Measurements from ENCODE around the gene TPM1.

The TPM1 gene

GRCh38 chr15:63004211-63004610, 38.3 kb upstream of the TPM1 start:
- Histone ChIP-seq H3K79me2 (ENCODE audit: control insufficient read depth, insufficient read depth, low read length, unreplicated experiment) (no peaks in the 10 kb centered on the region), H3K27me3 (ENCODE audit: insufficient read depth, low read length) (no peaks in the 10 kb centered on the region), H2AFZ (ENCODE audit: low read length, unreplicated experiment) (no peak overlapping the region), H3K4me1 (ENCODE audit: control insufficient read depth, insufficient read depth, low read length, unreplicated experiment) (no peaks in the 10 kb centered on the region), H3K36me3 (ENCODE audit: insufficient read depth, low read length) (no peaks in the 10 kb centered on the region), H3K27ac (ENCODE audit: low read depth, low read length) (no peak overlapping the region), H3K4me3 (ENCODE audit: low read depth, low read length) (no peak overlapping the region)

GRCh38 chr15:63006032-63006878, 36.3 kb upstream of the TPM1 start:
- no peak overlapping the region for H3K4me3 ChIP-seq (ENCODE audit: low read depth, low read length)
- no peak overlapping the region for H3K27ac ChIP-seq (ENCODE audit: low read depth, low read length)
- no peaks in the 10 kb centered on the region for H3K36me3 ChIP-seq (ENCODE audit: insufficient read depth, low read length)
- H2AFZ ChIP-seq (ENCODE audit: low read length, unreplicated experiment) = no peak overlapping the region
- H3K27me3 ChIP-seq (ENCODE audit: insufficient read depth, low read length) = no peaks in the 10 kb centered on the region
- H3K4me1 ChIP-seq (ENCODE audit: control insufficient read depth, insufficient read depth, low read length, unreplicated experiment) = no peaks in the 10 kb centered on the region
- no peaks in the 10 kb centered on the region for H3K79me2 ChIP-seq (ENCODE audit: control insufficient read depth, insufficient read depth, low read length, unreplicated experiment)

GRCh38 chr15:63008333-63009049, 34.1 kb upstream of the TPM1 start:
- no peak overlapping the region for H3K4me3 ChIP-seq (ENCODE audit: low read depth, low read length)
- peaks cover 8% of the 10 kb centered on the region for H3K4me1 ChIP-seq (ENCODE audit: control insufficient read depth, insufficient read depth, low read length, unreplicated experiment)
- no peaks in the 10 kb centered on the region for H3K36me3 ChIP-seq (ENCODE audit: insufficient read depth, low read length)
- no peak overlapping the region for H2AFZ ChIP-seq (ENCODE audit: low read length, unreplicated experiment)
- no peaks in the 10 kb centered on the region for H3K79me2 ChIP-seq (ENCODE audit: control insufficient read depth, insufficient read depth, low read length, unreplicated experiment)
- H3K27ac ChIP-seq (ENCODE audit: low read depth, low read length) = no peak overlapping the region
- no peaks in the 10 kb centered on the region for H3K27me3 ChIP-seq (ENCODE audit: insufficient read depth, low read length)

DNA sequence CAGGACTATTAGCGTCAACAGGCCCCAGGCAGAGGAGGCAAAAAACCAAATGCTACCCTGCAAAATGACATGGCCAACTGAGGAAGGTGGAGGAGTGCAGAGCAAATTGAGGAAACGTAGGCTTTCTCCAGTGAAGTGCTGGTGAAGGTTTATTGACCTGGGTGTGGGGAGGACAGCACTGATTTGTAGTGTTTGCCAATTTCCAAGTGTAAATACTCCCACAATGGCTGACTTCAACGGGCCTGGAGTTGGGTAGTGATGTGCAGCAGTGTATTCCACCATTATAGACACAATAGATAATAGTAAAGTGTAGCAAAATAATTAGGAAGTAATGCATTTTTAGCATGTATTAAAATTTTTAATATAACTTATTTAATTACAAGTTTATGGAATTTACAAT, 32.2 kb upstream of the TPM1 start:
- Histone ChIP-seq H3K27me3 (ENCODE audit: insufficient read depth, low read length) (no peaks in the 10 kb centered on the region), H2AFZ (ENCODE audit: low read length, unreplicated experiment) (no peak overlapping the region), H3K27ac (ENCODE audit: low read depth, low read length) (no peak overlapping the region), H3K36me3 (ENCODE audit: insufficient read depth, low read length) (no peaks in the 10 kb centered on the region), H3K4me3 (ENCODE audit: low read depth, low read length) (no peak overlapping the region), H3K4me1 (ENCODE audit: control insufficient read depth, insufficient read depth, low read length, unreplicated experiment) (peaks cover 27% of the 10 kb centered on the region), H3K79me2 (ENCODE audit: control insufficient read depth, insufficient read depth, low read length, unreplicated experiment) (no peaks in the 10 kb centered on the region)

- Histone ChIP-seq H3K27ac (ENCODE audit: low read depth, low read length) (no peak overlapping the region), H3K36me3 (ENCODE audit: insufficient read depth, low read length) (no peaks in the 10 kb centered on the region)
These were observed 31.4 kb upstream of the TPM1 start for GRCh38 chr15:63010920-63011693.

GRCh38 chr15:63012444-63012843, 30.1 kb upstream of the TPM1 start:
- peaks cover 38% of the 10 kb centered on the region for H3K4me1 ChIP-seq (ENCODE audit: control insufficient read depth, insufficient read depth, low read length, unreplicated experiment)
- H3K27ac ChIP-seq (ENCODE audit: low read depth, low read length) = no peak overlapping the region
- no peak overlapping the region for H2AFZ ChIP-seq (ENCODE audit: low read length, unreplicated experiment)
- H3K36me3 ChIP-seq (ENCODE audit: insufficient read depth, low read length) = no peaks in the 10 kb centered on the region
- H3K4me3 ChIP-seq (ENCODE audit: low read depth, low read length) = no peak overlapping the region
- no peaks in the 10 kb centered on the region for H3K79me2 ChIP-seq (ENCODE audit: control insufficient read depth, insufficient read depth, low read length, unreplicated experiment)
- H3K27me3 ChIP-seq (ENCODE audit: insufficient read depth, low read length) = no peaks in the 10 kb centered on the region

More at GRCh38 chr15:63010920-63011693, 31.4 kb upstream of the TPM1 start:
- no peaks in the 10 kb centered on the region for H3K79me2 ChIP-seq (ENCODE audit: control insufficient read depth, insufficient read depth, low read length, unreplicated experiment)
- no peak overlapping the region for H2AFZ ChIP-seq (ENCODE audit: low read length, unreplicated experiment)
- no peak overlapping the region for H3K4me3 ChIP-seq (ENCODE audit: low read depth, low read length)
- peaks cover 34% of the 10 kb centered on the region for H3K4me1 ChIP-seq (ENCODE audit: control insufficient read depth, insufficient read depth, low read length, unreplicated experiment)
- no peaks in the 10 kb centered on the region for H3K27me3 ChIP-seq (ENCODE audit: insufficient read depth, low read length)

GRCh38 chr15:63013052-63013808, 29.3 kb upstream of the TPM1 start:
- Histone ChIP-seq H3K27ac (ENCODE audit: low read depth, low read length) (peak overlapping the region; percentile 50), H3K4me3 (ENCODE audit: low read depth, low read length) (peak overlapping the region; percentile 37; the same call in 1 of the 2 replicates), H2AFZ (ENCODE audit: low read length, unreplicated experiment) (peak overlapping the region; percentile 79), H3K4me1 (ENCODE audit: control insufficient read depth, insufficient read depth, low read length, unreplicated experiment) (peaks cover 40% of the 10 kb centered on the region), H3K79me2 (ENCODE audit: control insufficient read depth, insufficient read depth, low read length, unreplicated experiment) (no peaks in the 10 kb centered on the region), H3K36me3 (ENCODE audit: insufficient read depth, low read length) (no peaks in the 10 kb centered on the region), H3K27me3 (ENCODE audit: insufficient read depth, low read length) (no peaks in the 10 kb centered on the region)

DNA sequence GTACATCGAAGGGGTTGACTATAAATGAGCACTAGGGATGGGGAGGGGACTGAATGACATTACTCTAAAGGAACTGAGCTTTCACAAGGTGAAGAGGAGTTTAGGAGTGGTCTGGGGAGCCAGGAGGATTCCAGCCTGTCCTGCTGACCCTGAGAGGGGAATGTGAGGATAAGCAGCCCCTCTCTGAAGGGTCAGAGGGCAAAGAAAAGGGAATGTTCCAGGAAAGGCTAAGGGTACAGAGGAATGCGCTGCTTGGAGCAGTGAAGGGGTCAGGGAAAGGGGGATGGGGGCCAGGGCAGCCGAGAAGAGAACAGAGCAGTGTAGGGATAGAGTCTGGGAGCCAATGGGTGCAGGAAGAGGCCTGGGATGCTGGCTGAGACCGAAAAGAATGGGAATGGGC, 28.0 kb upstream of the TPM1 start:
- Histone ChIP-seq H3K27ac (ENCODE audit: low read depth, low read length) (no peak overlapping the region), H3K4me3 (ENCODE audit: low read depth, low read length) (no peak overlapping the region), H2AFZ (ENCODE audit: low read length, unreplicated experiment) (no peak overlapping the region), H3K36me3 (ENCODE audit: insufficient read depth, low read length) (no peaks in the 10 kb centered on the region), H3K27me3 (ENCODE audit: insufficient read depth, low read length) (no peaks in the 10 kb centered on the region), H3K4me1 (ENCODE audit: control insufficient read depth, insufficient read depth, low read length, unreplicated experiment) (peaks cover 53% of the 10 kb centered on the region), H3K79me2 (ENCODE audit: control insufficient read depth, insufficient read depth, low read length, unreplicated experiment) (no peaks in the 10 kb centered on the region)

DNA sequence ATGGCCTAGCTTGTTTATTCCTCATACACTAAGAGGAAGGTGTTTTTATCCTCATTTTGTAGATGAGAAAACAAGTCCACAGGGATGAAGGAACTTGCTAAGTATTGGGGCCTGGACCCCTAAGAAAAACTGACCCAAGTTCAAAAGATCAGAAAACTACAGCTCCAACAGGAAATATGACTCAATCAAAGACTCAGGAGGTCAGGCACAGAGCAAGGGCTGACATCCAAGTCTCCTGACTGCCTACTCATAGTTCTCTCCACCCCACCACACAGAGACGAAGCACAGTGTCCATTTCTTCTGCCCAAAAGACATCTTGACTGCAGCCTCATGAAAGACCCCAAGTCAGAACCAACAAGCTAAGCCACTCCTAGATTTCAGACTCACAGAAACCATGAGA, 26.9 kb upstream of the TPM1 start:
- H3K27me3 ChIP-seq (ENCODE audit: insufficient read depth, low read length) = no peaks in the 10 kb centered on the region
- peak overlapping the region; percentile 57 for H2AFZ ChIP-seq (ENCODE audit: low read length, unreplicated experiment)
- H3K27ac ChIP-seq (ENCODE audit: low read depth, low read length) = peak overlapping the region; percentile 51; the same call in 1 of the 2 replicates
- peak overlapping the region; percentile 4; the same call in 1 of the 2 replicates for H3K4me3 ChIP-seq (ENCODE audit: low read depth, low read length)
- H3K79me2 ChIP-seq (ENCODE audit: control insufficient read depth, insufficient read depth, low read length, unreplicated experiment) = no peaks in the 10 kb centered on the region
- peaks cover 64% of the 10 kb centered on the region for H3K4me1 ChIP-seq (ENCODE audit: control insufficient read depth, insufficient read depth, low read length, unreplicated experiment)
- H3K36me3 ChIP-seq (ENCODE audit: insufficient read depth, low read length) = no peaks in the 10 kb centered on the region

DNA sequence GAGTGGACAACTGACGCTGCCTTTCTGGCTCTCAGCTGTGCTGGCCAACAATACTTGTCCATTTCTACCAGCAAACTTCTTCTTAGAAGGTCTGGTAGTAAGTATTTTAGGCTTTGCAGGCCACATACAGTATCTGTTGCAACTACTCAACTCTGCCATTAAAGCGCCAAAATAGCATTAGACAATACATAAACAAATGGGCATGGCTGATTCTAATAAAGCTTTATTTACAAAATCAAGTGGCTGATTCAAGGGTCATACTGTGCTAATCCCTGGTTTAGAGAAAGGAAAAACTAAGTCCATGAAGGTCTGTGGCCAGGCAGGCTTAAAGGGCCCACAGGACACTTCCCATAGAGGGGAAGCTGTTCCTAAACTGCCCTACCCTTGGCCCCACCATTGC, 26.3 kb upstream of the TPM1 start:
- Histone ChIP-seq H3K4me3 (ENCODE audit: low read depth, low read length) (no peak overlapping the region), H3K36me3 (ENCODE audit: insufficient read depth, low read length) (no peaks in the 10 kb centered on the region), H3K27me3 (ENCODE audit: insufficient read depth, low read length) (no peaks in the 10 kb centered on the region), H3K4me1 (ENCODE audit: control insufficient read depth, insufficient read depth, low read length, unreplicated experiment) (peaks cover 70% of the 10 kb centered on the region), H3K79me2 (ENCODE audit: control insufficient read depth, insufficient read depth, low read length, unreplicated experiment) (no peaks in the 10 kb centered on the region), H3K27ac (ENCODE audit: low read depth, low read length) (peak overlapping the region; percentile 51; the same call in 1 of the 2 replicates), H2AFZ (ENCODE audit: low read length, unreplicated experiment) (peak overlapping the region; percentile 57)
